Right kidney (tissue), 1 donor: Measurements from ENCODE around the gene NRP2.

Source experiments
- DNase-seq: peaks from one replicate; pipeline ENCODE4 v3.0.0-alpha.2; 2016

The NRP2 gene

GRCh38 chr2:205773989-205774388, 91.7 kb downstream of the NRP2 start:
- DNase-seq, result no peak

GRCh38 chr2:205775097-205775877, 93.0 kb downstream of the NRP2 start:
- no peak for DNase-seq

GRCh38 chr2:205776139-205776538, 93.8 kb downstream of the NRP2 start:
- no peak for DNase-seq

DNA sequence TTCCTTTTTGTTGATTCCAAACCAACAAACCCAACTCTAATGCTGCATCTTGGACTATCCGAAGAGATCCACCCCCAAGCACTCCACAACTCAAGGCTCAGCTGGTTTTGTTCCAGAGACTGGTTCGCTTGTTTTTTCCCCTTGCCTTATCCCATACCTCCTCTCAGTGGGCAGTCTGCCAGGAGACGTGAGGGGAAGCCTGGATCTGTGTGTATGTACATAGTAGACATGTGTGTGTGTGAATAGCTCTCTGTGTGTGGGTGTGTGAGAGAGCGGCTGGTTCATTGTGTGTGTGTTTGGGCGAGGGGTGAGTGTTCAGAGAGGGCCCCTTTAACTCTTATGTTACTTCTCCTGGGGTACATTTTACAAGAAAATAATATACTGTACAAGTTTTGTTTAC, 94.4 kb downstream of the NRP2 start:
- DNase-seq, result no peak

- no peak for DNase-seq
These were observed 96.1 kb downstream of the NRP2 start for GRCh38 chr2:205778356-205778755.

- no peak for DNase-seq
These were observed 98.3 kb downstream of the NRP2 start for GRCh38 chr2:205780645-205781044.

GRCh38 chr2:205781244-205781931, 99.1 kb downstream of the NRP2 start:
- no peak for DNase-seq

DNA sequence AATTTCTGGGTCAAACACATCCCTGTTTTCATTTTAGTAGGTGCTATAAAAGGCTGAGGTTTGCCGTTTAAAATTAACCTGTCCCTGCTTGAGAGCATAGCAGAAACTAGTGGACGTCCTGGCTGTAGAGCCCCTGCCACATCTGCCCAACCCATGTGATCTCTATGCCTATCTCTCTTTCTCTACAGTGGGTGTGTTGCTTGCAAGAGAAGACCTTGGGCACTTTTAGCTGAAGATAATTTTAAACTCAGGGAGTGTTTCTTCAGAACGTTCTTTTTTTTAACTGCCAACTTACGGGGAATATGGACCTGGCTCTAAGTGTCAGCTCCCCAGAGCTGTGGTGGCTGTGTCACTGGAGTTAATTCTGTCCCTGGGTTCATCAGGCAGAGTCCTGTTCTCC, 100.6 kb downstream of the NRP2 start:
- no peak for DNase-seq

GRCh38 chr2:205783872-205784499, 101.7 kb downstream of the NRP2 start:
- no peak for DNase-seq

- no peak for DNase-seq
These were observed 103.4 kb downstream of the NRP2 start for GRCh38 chr2:205785507-205786260.

- no peak for DNase-seq
These were observed 104.7 kb downstream of the NRP2 start for GRCh38 chr2:205786976-205787375.

DNA sequence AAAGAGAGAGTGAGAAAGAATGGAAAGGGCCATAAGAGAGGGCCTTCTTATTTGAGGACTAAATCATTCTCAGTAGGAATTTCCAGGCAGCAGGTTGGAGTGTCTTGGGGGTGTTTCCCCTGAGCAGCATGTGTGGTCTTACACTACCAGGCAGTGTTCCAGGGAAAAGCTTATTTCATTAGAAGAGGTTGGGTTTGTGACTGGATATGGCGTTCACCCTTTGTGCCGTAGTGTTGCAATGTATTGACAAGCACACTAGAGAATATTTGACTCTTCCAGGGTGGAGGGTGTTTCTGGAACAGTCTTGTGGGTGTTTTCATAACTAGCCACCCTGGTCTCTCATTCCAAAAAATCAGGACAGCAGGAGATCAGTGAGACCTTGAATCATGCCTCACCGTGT, 105.5 kb downstream of the NRP2 start:
- no peak for DNase-seq

GRCh38 chr2:205789906-205790305, 107.6 kb downstream of the NRP2 start:
- DNase-seq, result no peak

GRCh38 chr2:205792908-205793307, 110.6 kb downstream of the NRP2 start:
- no peak for DNase-seq

- DNase-seq, result no peak
These were observed 114.6 kb downstream of the NRP2 start for GRCh38 chr2:205796805-205797313.

DNA sequence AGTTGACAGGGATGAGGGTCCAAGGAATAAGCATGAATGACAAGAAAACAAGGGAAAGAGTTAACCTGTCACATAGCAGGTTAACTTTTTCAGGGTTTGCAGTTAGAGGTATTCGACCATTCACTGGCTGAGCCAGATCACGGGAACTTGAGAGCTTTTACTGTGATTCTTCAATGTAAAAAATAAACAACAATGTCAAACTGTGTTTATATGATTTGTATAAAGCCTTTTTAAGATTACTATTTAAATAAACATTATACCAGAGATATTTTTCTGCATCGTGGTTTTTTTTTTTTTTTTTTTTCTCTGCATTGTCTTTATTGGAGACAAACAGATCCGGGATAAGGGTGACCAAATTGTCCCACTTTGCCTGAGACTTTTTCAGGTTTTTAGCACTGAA, 115.6 kb downstream of the NRP2 start:
- no peak for DNase-seq

DNA sequence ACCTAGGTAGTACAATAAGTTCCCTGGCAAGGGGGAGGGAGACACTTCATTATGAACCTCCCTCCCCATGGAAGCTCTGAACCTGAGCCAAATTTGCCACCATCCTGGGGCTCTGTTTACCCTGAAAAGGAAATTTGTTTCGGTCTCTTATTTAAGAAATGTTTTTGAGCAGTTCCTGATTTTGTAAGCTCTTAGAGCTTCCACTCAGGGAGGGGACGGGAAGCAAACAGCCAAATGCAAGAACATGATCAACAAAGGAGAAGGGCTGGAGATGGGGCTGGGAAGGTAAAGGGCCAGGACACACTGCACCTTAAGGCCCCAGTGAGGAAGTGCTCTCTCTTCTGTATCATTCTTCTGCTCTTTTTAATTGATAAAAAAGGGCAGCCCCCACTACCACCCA, 117.9 kb downstream of the NRP2 start:
- DNase-seq, result no peak

DNA sequence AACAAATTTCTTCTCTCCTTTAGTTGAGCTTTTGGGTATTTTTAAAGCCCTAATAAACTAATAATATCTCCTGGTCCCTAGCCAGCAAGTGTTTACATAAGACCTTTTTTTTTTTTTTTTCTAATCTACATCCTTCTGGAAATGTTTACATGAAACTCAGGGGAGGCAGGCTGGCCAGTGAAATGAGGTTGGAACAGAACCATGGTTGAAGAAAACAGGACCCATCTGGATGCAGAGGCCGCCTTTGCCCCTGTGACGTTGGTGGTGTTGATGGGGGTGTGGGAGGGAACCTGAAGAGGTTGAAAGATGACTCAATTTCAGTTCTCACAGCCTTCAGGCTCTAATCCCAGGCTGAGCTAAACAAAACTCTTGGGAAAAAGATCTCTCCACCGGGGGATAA, 118.5 kb downstream of the NRP2 start:
- DNase-seq, result no peak

- DNase-seq, result no peak
These were observed 119.8 kb downstream of the NRP2 start for GRCh38 chr2:205802065-205802464.

GRCh38 chr2:205802941-205803340, 120.6 kb downstream of the NRP2 start:
- no peak for DNase-seq

GRCh38 chr2:205803500-205803899, 121.2 kb downstream of the NRP2 start:
- no peak for DNase-seq

DNA sequence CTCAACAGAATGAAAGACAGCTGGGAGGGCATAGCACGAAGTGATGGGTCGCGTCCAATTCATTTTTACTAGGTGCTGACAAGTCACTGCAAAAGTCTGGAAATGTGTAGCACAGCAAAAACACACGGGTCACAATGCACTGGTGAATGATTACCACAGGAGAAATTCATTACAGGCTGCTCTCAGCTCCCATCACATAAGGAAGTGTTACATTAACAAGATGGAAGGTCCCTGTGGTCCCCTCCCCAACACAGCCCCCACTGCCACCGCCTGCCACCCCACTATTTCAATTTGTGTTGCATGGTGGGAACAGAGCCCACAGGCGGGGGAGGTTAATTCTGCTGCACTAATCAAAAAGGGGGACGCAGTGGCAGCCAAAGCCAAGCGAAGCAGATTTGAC, 122.8 kb downstream of the NRP2 start:
- DNase-seq, result no peak
